ENCODE results near the gene LRCH4. TPM values are rescaled to one million over a fixed set of nuclear protein-coding genes. Genes with fewer than 3 reads are reported as not detected.
"Not testable (repeated sequence)": the region's sequence is repeated elsewhere in the genome, so short reads cannot be mapped to it uniquely, and the experiment has no call there.

LRCH4 gene
- total RNA-seq, 1 donor from 2014 or later = 64.5 TPM

DNA sequence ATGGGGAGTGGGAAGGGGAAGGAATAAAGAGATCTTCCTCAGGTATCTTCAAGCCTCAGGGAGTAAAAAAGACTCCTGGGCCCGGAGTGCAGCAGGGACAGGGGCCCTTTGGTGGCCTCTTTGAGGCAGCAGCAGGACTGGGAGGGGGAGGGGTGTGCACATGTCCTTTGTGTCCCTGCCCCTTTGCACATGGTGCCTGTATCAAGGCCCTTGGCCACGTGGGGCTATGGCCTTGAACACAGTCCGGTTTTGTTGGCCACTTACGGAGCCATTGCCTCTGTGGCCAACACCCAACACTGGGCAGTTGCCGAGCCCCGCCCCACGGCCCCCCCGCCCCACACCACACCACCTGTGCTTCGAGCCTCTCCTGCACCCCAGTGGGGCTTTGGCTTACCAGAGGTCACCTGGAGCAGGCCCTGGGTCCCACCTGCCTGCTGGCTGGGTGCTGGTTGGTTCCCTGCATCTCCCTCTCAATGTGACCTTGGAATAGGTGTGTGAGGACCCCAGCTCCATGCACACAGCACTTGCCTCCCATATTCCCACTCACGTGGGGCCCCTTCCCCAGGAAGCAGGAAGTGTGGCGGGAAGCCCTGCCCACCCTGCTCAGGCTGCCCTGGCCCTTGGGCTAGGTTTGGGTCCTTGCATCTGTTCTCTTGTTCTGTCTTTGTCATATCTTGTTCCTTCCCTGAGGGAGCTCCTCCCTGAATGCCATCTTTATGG lies 17.6 kb downstream of the LRCH4 start:
- Mint-ChIP-seq H3K27me3 (peaks cover 4% of the 10 kb centered on the region), H3K4me3 (no peak overlapping the region), H3K9me3 (no peaks in the 10 kb centered on the region), H3K4me1 (ENCODE audit: unreplicated experiment) (peaks cover 34% of the 10 kb centered on the region), H3K36me3 (no peaks in the 10 kb centered on the region), H3K27ac (peak overlapping the region; percentile 64)
- TF ChIP-seq, protein P1, sequence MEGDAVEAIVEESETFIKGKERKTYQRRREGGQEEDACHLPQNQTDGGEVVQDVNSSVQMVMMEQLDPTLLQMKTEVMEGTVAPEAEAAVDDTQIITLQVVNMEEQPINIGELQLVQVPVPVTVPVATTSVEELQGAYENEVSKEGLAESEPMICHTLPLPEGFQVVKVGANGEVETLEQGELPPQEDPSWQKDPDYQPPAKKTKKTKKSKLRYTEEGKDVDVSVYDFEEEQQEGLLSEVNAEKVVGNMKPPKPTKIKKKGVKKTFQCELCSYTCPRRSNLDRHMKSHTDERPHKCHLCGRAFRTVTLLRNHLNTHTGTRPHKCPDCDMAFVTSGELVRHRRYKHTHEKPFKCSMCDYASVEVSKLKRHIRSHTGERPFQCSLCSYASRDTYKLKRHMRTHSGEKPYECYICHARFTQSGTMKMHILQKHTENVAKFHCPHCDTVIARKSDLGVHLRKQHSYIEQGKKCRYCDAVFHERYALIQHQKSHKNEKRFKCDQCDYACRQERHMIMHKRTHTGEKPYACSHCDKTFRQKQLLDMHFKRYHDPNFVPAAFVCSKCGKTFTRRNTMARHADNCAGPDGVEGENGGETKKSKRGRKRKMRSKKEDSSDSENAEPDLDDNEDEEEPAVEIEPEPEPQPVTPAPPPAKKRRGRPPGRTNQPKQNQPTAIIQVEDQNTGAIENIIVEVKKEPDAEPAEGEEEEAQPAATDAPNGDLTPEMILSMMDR (conservative IDR thresholded peaks at IDR 0.05) = no peak
- DNase-seq (ENCODE audit: extremely low spot score, unreplicated experiment) = peak; percentile 65

DNA sequence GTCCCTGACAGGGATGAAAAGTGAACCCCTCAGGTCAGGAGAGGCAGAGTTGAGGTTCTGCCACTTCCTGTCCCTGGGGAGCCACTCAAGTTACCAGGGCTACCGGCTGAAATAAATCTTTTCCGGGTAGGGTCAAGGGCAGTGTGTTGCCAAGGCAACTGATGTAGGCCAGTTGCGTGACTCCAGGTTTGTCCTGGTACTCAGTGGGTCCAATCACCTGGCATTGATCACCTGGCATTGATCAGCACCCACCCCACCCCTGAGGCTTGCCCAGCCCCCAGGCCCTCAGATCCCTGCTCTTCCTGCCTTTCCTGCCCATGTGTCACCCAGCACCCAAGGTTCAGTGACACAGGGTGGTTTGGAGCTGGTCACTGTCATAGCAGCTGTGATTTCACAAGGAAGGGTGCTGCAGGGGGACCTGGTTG lies 18.2 kb downstream of the LRCH4 start:
- TF ChIP-seq, protein P1 (conservative IDR thresholded peaks at IDR 0.05) = no peak

DNA sequence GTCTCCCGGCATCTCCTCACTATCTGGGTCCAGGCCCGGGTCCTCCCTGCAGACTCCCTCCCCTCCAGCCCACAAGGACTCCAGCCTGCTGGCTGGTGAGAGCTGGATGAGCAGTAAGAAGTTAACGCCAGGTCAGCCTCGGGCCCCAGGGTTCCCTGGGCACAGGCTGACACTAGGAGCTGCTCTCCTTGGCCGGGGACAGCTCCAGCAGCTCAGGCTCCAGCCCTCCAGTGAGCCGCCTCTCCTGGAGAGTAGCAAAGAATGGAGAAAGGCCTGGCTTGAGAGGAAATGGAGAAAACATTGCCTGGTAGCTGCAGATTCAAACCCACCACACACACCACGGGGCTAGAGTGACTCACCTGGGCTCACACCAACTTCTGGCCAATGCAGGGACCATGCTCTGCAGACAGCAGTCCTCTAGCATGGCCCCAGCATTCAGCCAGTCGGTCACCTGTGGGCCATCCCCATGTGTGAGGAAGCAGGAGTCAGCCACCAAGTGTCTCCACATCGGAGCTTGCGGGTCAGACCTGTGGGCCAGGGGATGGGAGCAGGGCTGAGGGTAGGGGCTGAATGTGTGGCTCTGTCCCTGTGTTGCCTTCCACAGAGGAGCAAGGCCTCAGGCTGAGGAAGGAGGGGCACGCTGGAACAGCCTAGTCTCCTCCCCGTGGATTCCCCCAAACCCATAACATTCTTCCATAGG lies 18.7 kb downstream of the LRCH4 start:
- no peak for DNase-seq (ENCODE audit: extremely low spot score, unreplicated experiment)
- Mint-ChIP-seq H3K4me1 (ENCODE audit: unreplicated experiment) (peaks cover 30% of the 10 kb centered on the region), H3K9me3 (no peaks in the 10 kb centered on the region), H3K27me3 (peaks cover 4% of the 10 kb centered on the region), H3K36me3 (no peaks in the 10 kb centered on the region), H3K4me3 (peak overlapping the region; percentile 31), H3K27ac (peak overlapping the region; percentile 58)
- TF ChIP-seq, protein P1 (conservative IDR thresholded peaks at IDR 0.05) = no peak

More for the DNA sequence above, 18.2 kb downstream of the LRCH4 start:
- Mint-ChIP-seq H3K4me3 (peak overlapping the region; percentile 31), H3K27ac (no peak overlapping the region), H3K9me3 (no peaks in the 10 kb centered on the region), H3K36me3 (no peaks in the 10 kb centered on the region), H3K27me3 (peaks cover 4% of the 10 kb centered on the region), H3K4me1 (ENCODE audit: unreplicated experiment) (peaks cover 34% of the 10 kb centered on the region)
- DNase-seq (ENCODE audit: extremely low spot score, unreplicated experiment) = no peak

DNA sequence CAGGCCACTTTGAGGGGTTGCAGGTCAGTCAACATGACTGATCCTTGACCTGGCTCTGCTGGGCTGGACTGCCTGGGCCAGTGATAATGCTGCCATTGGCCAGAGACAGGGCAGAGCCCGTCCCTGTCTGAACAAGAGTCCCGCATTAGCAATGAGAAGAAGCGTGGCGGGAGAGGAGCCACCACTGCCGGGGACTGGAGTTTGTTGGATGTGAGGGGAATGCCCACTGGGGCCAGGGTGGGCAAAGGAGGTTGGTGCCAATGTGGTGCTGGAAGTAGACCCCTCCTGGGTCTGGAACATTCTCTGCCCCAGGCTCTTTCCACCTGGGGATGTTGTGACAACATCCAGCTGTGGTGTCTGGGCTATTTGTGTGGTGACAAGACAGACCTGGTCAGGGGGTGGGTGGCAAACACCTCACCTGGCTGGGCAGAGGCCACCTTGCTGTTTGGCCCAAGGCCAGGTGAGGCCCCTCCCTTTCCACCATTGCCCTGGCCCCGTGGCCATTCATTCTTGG lies 19.9 kb downstream of the LRCH4 start:
- Mint-ChIP-seq H3K36me3 (no peaks in the 10 kb centered on the region), H3K27me3 (peaks cover 4% of the 10 kb centered on the region), H3K9me3 (no peaks in the 10 kb centered on the region), H3K4me1 (ENCODE audit: unreplicated experiment) (peaks cover 25% of the 10 kb centered on the region), H3K4me3 (no peak overlapping the region), H3K27ac (no peak overlapping the region)
- no peak for DNase-seq (ENCODE audit: extremely low spot score, unreplicated experiment)
- TF ChIP-seq, protein P1 (conservative IDR thresholded peaks at IDR 0.05) = no peak

DNA sequence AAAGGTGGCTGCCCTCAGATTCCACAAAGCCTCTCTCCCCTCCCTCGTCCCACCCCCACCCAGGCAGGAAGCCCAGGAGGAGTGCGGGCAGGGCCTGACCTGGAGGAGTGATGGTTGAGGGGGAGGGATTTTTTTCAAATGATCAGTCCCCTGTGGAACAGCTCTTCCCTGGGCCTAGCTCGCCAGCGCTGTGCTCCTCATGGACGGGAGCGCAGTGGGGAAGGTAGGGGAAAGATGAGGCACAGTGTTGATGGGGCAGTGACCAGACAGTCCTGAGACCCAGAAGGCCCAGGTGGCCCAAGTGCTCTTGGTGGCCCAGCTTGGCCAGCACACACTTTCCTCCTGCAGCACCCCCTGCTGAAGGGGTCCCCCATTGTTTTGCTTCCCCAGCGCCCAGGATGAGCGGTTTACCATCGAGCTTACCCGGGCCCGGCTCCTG lies 20.8 kb downstream of the LRCH4 start:
- no peak overlapping the region for H3K4me3 Mint-ChIP-seq
- peaks cover 4% of the 10 kb centered on the region for H3K27me3 Mint-ChIP-seq
- TF ChIP-seq, protein P1 (conservative IDR thresholded peaks at IDR 0.05) = no peak
- no peak for DNase-seq (ENCODE audit: extremely low spot score, unreplicated experiment)
- no peaks in the 10 kb centered on the region for H3K9me3 Mint-ChIP-seq
- no peak overlapping the region for H3K27ac Mint-ChIP-seq
- peaks cover 25% of the 10 kb centered on the region for H3K4me1 Mint-ChIP-seq (ENCODE audit: unreplicated experiment)
- H3K36me3 Mint-ChIP-seq = no peaks in the 10 kb centered on the region

DNA sequence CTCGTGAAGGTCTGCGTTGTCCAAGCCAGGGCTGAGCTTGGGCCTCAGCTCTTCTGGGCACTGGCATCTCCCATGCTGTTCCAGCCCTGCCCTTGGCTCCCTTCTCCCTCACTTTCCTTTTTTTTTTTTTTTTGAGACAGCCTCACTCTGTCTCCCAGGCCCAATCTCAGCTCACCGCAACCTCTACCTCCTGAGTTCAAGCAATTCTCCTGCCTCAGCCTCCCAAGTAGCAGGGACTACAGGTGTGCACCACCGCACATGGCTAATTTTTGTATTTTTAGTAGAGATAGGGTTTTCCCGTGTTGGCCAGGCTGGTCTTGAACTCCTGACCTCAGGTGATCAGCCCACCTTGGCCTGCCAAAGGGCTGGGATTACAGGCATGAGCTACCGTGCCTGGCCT lies 21.5 kb downstream of the LRCH4 start:
- H3K4me3 Mint-ChIP-seq; DNase-seq (ENCODE audit: extremely low spot score, unreplicated experiment); H3K27me3 Mint-ChIP-seq; H3K36me3 Mint-ChIP-seq; H3K27ac Mint-ChIP-seq; H3K9me3 Mint-ChIP-seq: not testable (repeated sequence)
- peaks cover 23% of the 10 kb centered on the region for H3K4me1 Mint-ChIP-seq (ENCODE audit: unreplicated experiment)
